MM.1S (cell line): Measurements from ENCODE around the gene SPATA12.

Experiments
- EZH2 ChIP-seq: fragments of 300-600 bp; sonication (generic); optimal IDR thresholded peaks from 2 replicates; pipeline ENCODE3; 2017; ENCODE audit warnings: low read depth, mild to moderate bottlenecking, antibody characterized with exemption, low read length, mixed read lengths
- TF ChIP-seq, protein P1 (sequence below): fragments of 300-600 bp; sonication (generic); IDR thresholded peaks from 2 replicates; pipeline ENCODE4 v1.5.1; 2016; ENCODE audit warnings: antibody characterized with exemption, low read length, mixed read lengths

GRCh38 chr3:57109437-57110199 lies 49.2 kb downstream of the SPATA12 start:
- TF ChIP-seq, protein P1, sequence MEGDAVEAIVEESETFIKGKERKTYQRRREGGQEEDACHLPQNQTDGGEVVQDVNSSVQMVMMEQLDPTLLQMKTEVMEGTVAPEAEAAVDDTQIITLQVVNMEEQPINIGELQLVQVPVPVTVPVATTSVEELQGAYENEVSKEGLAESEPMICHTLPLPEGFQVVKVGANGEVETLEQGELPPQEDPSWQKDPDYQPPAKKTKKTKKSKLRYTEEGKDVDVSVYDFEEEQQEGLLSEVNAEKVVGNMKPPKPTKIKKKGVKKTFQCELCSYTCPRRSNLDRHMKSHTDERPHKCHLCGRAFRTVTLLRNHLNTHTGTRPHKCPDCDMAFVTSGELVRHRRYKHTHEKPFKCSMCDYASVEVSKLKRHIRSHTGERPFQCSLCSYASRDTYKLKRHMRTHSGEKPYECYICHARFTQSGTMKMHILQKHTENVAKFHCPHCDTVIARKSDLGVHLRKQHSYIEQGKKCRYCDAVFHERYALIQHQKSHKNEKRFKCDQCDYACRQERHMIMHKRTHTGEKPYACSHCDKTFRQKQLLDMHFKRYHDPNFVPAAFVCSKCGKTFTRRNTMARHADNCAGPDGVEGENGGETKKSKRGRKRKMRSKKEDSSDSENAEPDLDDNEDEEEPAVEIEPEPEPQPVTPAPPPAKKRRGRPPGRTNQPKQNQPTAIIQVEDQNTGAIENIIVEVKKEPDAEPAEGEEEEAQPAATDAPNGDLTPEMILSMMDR = no peak
- no peak for TF ChIP-seq EZH2
